HG03108 (cell line): Measurements from ENCODE around the gene CCDC120.

Source experiments
- ATAC-seq: cut with Tn5 transposase; IDR thresholded peaks from one replicate; pipeline ENCODE4 v1.9.1; 2021; ENCODE audit warnings: moderate library complexity; ENCODE audit not compliant: unreplicated experiment

Gene CCDC120

DNA sequence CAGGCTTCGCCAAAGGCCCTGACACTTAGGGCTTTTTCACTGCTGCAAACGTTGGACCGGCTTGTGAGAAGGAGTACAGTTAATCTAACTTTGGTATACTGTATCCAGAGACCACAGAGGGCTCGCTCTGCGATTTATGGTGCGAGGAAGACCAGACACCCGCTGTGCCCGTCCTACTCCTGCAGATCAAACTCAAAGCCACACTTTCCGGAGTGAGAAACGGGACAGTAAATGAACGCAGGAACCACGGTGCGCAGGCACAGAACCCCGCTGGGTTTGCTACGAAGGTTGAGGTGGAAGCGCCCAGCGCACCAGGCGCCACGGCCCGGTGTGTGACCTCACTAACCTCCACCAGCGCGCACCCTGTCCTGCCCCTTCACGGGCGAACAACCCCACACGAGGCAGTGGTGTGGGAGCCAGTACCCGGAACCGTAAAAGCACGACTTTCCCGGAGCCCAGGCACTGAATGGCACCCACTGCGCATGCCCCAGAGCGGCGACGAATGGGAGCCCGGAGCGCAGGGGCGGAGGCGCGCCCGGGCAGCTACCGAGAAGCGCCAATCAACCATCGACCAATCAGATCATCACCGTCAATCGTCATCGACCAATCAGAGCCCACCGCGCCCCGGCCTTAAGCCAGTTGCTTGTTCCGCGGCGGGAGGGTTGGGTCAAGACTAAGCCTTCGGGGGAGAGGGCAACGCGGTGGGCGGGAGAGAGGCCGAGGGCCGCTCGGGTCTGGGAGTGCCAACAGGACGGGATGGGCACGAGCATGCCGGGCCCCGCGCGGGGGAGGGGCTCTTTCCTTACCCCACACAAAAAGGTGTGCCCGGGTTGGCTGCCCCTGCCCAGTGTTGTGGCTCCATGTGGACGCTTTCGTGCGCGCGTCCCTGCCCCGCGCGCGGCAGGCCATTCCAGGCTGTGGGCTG lies 42.2 kb downstream of the CCDC120 start:
- peak; percentile 87 for ATAC-seq

DNA sequence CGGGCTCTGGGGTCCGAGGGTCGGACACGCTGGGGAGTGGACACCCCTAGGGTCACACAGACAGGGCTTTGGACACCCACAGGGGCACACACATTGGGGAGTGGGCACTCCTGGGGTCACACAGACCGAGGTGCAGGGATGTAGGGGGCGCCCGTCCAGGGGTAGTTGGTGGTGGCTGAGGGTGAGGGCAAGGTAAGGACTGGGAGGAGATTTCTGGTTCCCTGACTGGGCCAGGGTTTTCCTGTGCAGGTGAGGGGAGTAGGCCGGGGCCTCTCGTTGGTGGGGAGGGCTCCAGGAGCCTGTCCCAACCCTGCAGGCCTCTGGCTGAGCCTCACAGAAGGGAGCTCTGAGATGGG lies 42.8 kb downstream of the CCDC120 start:
- no peak for ATAC-seq

- ATAC-seq = no peak
Observed at GRCh38 chrX:49102190-49102589, 43.4 kb downstream of the CCDC120 start.

DNA sequence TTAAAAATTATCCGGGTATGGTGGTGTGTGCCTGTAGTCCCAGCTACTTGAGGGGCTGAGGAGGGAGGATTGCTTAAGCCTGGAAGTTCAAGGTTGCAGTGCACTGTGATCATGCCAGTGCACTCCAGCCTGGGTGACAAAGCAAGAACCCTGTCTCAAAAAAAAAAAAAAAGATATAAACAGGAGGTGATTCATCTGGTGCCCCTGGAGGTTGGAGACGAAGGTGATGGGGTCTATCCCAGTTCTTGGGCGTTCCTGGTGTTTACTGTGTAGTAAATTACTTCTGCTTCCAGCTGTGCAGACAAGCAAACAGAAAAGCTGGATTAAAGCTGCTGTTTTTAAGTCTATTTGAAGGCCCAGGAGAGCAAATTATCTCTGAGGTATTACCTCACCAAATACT lies 44.8 kb downstream of the CCDC120 start:
- no peak for ATAC-seq

- ATAC-seq = no peak
Observed at GRCh38 chrX:49106296-49106695, 47.5 kb downstream of the CCDC120 start.

DNA sequence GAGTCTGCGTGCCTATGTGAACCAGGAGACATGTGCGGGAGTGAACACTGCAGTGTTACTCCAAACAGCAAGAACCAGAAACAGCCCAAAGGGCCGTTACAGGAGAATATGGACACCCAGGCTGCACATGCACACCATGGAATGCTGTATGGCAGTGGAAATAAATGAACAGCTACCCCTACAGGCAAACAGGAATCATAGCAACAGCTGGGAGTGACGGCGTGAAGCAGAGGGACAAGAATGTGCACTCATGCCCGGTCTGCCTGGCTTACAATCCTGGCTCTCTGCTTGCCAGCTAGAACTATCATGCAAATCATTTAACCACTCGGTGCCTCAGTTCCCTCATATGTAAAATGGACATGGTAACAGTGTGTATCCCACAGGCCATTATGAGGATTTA lies 48.1 kb downstream of the CCDC120 start:
- ATAC-seq = no peak

GRCh38 chrX:49108641-49109040 lies 49.8 kb downstream of the CCDC120 start:
- no peak for ATAC-seq

GRCh38 chrX:49110417-49110816 lies 51.6 kb downstream of the CCDC120 start:
- no peak for ATAC-seq

GRCh38 chrX:49111791-49112190 lies 53.0 kb downstream of the CCDC120 start:
- ATAC-seq = no peak

- no peak for ATAC-seq
Observed at GRCh38 chrX:49116076-49116475, 57.3 kb downstream of the CCDC120 start.

DNA sequence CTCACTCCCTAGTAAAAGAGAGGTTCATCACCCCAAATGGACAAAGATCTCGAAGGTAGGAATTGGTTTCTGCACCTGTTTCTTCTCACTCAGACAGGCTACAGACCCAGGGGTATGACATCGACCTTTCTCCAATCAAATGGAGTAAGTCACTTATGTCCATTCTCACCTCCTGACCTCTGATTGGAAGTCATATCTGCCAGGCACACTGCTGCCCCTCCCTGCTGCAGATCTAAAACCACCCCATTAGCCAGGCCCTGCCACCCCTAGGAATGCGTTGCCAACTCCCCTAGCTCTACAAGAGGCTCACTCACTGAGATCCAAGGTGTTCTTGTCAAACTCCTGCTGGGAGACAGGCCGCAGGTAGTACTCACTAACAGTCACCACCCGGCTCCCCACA lies 57.9 kb downstream of the CCDC120 start:
- ATAC-seq = no peak

DNA sequence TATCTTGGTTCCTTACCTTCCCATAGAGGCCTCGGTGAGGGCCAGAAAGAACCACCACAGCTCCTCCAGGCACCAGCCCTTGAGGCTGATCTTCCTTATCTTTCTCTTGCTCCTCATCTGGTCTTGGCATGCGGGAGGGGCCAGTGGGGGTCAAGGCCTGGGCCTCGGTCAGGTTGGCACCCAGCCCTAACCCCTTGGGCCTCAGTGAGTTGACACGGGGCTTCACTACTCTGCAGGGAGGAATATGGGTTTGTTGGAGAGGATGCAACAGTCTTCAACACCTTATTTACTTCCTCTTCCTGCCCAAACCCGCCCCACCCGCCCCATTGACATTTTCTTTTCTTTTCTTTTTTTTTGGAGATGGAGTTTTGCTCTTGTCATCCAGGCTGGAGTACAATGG lies 58.8 kb downstream of the CCDC120 start:
- no peak for ATAC-seq
